GM12873 (cell line): ENCODE data around the gene ADM.

Source experiments
- CTCF ChIP-seq: IDR thresholded peaks from 2 replicates; pipeline ENCODE4 v1.5.1; 2012; ENCODE audit warnings: low read depth, mild to moderate bottlenecking, moderate library complexity, low read length, control low read depth; ENCODE audit not compliant: insufficient read depth; ENCODE audit errors: missing control alignments

ADM gene

DNA sequence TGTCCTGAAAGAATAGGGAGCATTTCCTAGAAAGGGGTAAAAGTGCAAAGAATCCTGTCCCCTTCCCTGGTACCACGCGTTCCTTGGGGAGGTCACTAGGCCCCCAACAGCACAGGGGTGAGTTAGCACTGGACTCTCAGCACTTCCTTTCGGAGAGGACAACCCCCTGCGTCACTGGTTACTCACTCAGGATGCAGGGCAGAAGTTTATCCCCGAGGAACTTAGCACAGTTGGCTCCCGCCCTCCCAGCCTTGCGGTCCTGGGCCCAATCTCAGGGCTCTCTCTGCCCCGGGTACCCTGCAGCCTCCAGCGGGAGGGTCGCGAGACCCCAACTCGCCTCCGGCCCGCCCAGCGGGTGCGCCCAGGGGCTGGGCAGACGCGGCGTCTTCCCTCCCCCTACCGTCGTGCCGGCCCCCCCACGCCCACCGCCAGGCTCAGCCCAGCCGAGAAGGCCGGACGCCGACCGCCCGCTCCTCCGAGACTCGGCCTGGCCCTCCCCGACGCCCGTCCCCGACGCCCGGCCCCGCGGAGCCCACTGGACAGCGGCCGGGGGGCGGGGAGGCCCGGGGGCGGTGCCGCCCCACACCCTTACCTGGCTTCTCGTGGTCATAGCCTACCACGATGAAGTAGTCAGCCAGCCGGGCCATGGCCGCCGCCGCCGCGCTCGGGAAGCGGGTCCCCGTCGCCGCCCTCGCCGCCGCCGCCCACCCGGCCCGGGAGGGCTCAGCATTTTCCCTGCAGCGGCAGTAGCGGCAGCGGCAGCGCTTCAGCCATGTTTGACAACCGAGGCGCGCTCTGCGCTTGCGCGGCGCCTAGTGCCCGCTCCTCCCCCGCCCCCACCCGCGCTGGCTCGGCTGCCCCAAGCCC, 11.2 kb upstream of the ADM start, which contains the start of gene SBF2:
SBF2 (minus strand) TSS at position 797 of the 867 bp plus-strand sequence; CDS start at position 647, 150 bp downstream.
- no peak for TF ChIP-seq CTCF

GRCh38 chr11:10294290-10294953, 10.5 kb upstream of the ADM start:
- TF ChIP-seq CTCF, result no peak

GRCh38 chr11:10295064-10295901, 9.6 kb upstream of the ADM start:
- no peak for TF ChIP-seq CTCF

GRCh38 chr11:10298342-10298741, 6.5 kb upstream of the ADM start:
- peak; percentile 53 for TF ChIP-seq CTCF

GRCh38 chr11:10301656-10302358, 3.1 kb upstream of the ADM start:
- TF ChIP-seq CTCF, result no peak

GRCh38 chr11:10302359-10302743, 2.5 kb upstream of the ADM start:
- TF ChIP-seq CTCF, result no peak
